Psoas muscle (tissue), 8 donors: Measurements from ENCODE around the gene PHACTR2. TPM values are rescaled to one million over a fixed set of nuclear protein-coding genes. Genes with fewer than 3 reads are reported as not detected.

Experiments
- ATAC-seq, 4 donors: fragments of 200-7000 bp; cut with Tn5 transposase; one replicate each; pipeline ENCODE4 v1.9.1; 2020; ENCODE audit warnings: moderate library complexity in 3 of 4, mild to moderate bottlenecking in 2 of 4
- DNase-seq, 2 donors: peaks; one replicate each; pipeline ENCODE4 v3.0.0-alpha.2; 2020
- H3K27ac ChIP-seq: fragments of 200-600 bp; one replicate; pipeline ENCODE4 v1.8.0; 2022
- H3K27me3 ChIP-seq, 3 donors: fragments of 200-600 bp in 1 of 3; one replicate each; pipeline versions ENCODE4 v1.6.1 to v1.8.0; 2013 to 2022; ENCODE audit warnings: low read length in 2 of 3, mild to moderate bottlenecking in 2 of 3, moderate library complexity in 1 of 3; ENCODE audit not compliant: insufficient read depth in 3 of 3
- H3K36me3 ChIP-seq, 2 donors: fragments of 200-600 bp in 1 of 2; one replicate each; pipeline versions ENCODE4 v1.6.1 to v1.8.0; 2013 to 2022; ENCODE audit warnings: low read depth in 1 of 2, mild to moderate bottlenecking in 1 of 2, moderate library complexity in 1 of 2; ENCODE audit not compliant: insufficient read depth in 1 of 2
- H3K4me1 ChIP-seq: fragments of 200-600 bp; one replicate; pipeline ENCODE4 v1.8.0; 2022
- H3K4me3 ChIP-seq: fragments of 200-600 bp; one replicate; pipeline ENCODE4 v1.8.0; 2022; ENCODE audit warnings: mild to moderate bottlenecking
- H3K9me3 ChIP-seq: fragments of 200-600 bp; one replicate; pipeline ENCODE4 v1.8.0; 2022
- WGBS, 3 donors: extraction: QIAGEN DNeasy Blood & Tissue Kit; methylation state at CpG; one replicate each; pipeline versions ENCODE4 v1.1.6 to v1.1.7; 2013; 5-methylcytosine and 5-hydroxymethylcytosine counted together
- intact Hi-C, 2 donors: fragments of 100-400 bp; cut with DNase I; formaldehyde crosslinking; loops; one replicate each; pipeline versions ENCODE4 v1.11.0 to v1.14.2; 2022
- polyA plus RNA-seq, 3 donors: library from polyadenylated mRNA; stranded (reverse); fragments of 200-250 nt; gene quantifications; one replicate each; pipeline ENCODE4 v1.2.3, GENCODE V29; 2013
- total RNA-seq, 4 donors: library from RNA; stranded (reverse); fragmentation: NEBNext Ultra II Directional in 2 of 4; extraction: Animal tissue kit (Norgen Biotek cat#: 25700) in 2 of 4; gene quantifications; one replicate each; pipeline versions ENCODE4 v1.2.1 to v1.2.4, GENCODE V29; 2021 to 2023
- TF ChIP-seq, protein P1 (sequence below): fragments of 200-600 bp; IDR thresholded peaks from one replicate; pipeline ENCODE4 v1.8.0; 2022; ENCODE audit warnings: antibody characterized with exemption
- donor health status: healthy with polysubstance abuse.
- donor health status: DM: no; HTN: no; CAD: no; lungs with moderate emphysema.
- donor health status: Bipolar disorder and iron deficiency.
- donor health status: healthy.
- donor health status: DM: yes; HTN: yes; CAD: no.
- donor health status: DM: no; HTN: no; CAD: no.
- donor health status: DM: no; HTN: no; CAD: no.
- donor health status: DM: yes; HTN: yes; CAD: no.

Gene PHACTR2
- total and polyA plus RNA-seq, 7 donors: 3.4 to 48.8 (median 30.0) TPM

DNA sequence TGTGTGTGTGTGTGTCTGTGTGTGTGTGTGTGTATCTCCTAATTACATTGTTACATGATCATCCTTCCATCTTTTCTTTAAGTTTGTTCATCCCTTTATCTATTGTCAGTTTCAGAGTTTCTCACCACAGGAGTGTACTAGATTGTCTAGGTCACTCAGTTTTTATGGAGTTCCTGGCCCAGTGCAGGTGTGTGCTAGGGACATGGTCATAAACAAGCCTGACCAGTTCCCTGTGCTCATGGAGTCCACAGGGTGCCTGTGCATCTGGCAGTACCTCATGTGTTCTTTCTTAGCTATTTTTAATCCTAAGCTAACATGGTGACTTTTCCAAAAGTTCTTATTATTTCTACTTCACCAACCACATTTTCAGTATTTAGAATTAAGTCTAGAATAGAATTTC lies 43.9 kb downstream of the PHACTR2 start:
- peaks cover 2 to 9% of the 10 kb centered on the region in 2 donors for H3K36me3 ChIP-seq
- intact Hi-C loops: no loop called here
- DNase-seq (no peak), ATAC-seq (no peak)
- TF ChIP-seq, protein P1, sequence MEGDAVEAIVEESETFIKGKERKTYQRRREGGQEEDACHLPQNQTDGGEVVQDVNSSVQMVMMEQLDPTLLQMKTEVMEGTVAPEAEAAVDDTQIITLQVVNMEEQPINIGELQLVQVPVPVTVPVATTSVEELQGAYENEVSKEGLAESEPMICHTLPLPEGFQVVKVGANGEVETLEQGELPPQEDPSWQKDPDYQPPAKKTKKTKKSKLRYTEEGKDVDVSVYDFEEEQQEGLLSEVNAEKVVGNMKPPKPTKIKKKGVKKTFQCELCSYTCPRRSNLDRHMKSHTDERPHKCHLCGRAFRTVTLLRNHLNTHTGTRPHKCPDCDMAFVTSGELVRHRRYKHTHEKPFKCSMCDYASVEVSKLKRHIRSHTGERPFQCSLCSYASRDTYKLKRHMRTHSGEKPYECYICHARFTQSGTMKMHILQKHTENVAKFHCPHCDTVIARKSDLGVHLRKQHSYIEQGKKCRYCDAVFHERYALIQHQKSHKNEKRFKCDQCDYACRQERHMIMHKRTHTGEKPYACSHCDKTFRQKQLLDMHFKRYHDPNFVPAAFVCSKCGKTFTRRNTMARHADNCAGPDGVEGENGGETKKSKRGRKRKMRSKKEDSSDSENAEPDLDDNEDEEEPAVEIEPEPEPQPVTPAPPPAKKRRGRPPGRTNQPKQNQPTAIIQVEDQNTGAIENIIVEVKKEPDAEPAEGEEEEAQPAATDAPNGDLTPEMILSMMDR: no peak
- H3K9me3 ChIP-seq: no peaks in the 10 kb centered on the region
- H3K4me3 ChIP-seq: no peak overlapping the region
- no peaks in the 10 kb centered on the region for H3K4me1 ChIP-seq
- no peaks in the 10 kb centered on the region for H3K27me3 ChIP-seq
- H3K27ac ChIP-seq: no peak overlapping the region

DNA sequence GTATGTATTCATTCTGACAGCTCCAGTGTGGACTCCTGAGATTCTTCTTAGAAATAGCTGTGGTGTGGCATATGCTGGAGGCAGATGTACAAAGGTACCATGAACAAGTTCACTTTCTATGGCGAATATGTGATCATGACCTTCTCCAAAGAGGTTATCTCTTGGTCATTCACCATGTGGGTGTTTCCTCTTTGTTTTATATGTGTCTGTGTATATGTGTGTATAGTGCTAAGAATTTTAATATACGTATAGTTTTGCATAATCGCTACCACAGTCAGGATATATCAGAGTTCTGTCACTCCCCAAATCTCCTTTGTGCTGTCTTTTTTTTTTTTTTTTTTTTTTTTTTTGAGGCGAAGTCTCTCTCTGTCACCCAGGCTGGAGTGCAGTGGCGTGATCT lies 47.1 kb downstream of the PHACTR2 start:
- Histone ChIP-seq H3K36me3 (peaks cover 2 to 9% of the 10 kb centered on the region in 2 donors), H3K4me3 (no peak overlapping the region), H3K9me3 (no peaks in the 10 kb centered on the region), H3K4me1 (no peaks in the 10 kb centered on the region), H3K27me3 (no peaks in the 10 kb centered on the region), H3K27ac (no peak overlapping the region)
- 95 to 100% (median 98%) methylated on average over 4 of the region's 5 CpGs for WGBS, 3 donors
- no peak for ATAC-seq
- no peak for DNase-seq
- TF ChIP-seq, protein P1: no peak
- intact Hi-C loops: no loop called here

- no peak overlapping the region for H3K27ac ChIP-seq
- H3K4me1 ChIP-seq: no peaks in the 10 kb centered on the region
- H3K27me3 ChIP-seq: no peaks in the 10 kb centered on the region
- ATAC-seq (no peak), DNase-seq (no peak)
- no peak overlapping the region for H3K4me3 ChIP-seq
- H3K9me3 ChIP-seq: no peaks in the 10 kb centered on the region
- H3K36me3 ChIP-seq: peaks cover 2 to 9% of the 10 kb centered on the region in 2 donors
- TF ChIP-seq, protein P1: no peak
- 74 to 84% (median 77%) methylated on average over 2 of the region's 2 CpGs for WGBS, 3 donors
- intact Hi-C loops: no loop called here
Measured at GRCh38 chr6:143726015-143726647, 48.4 kb downstream of the PHACTR2 start.

GRCh38 chr6:143727035-143727434 lies 49.3 kb downstream of the PHACTR2 start:
- TF ChIP-seq, protein P1: no peak
- intact Hi-C loops: no loop called here
- ATAC-seq (no peak), DNase-seq (no peak)
- H3K9me3 ChIP-seq: no peaks in the 10 kb centered on the region
- no peak overlapping the region for H3K27ac ChIP-seq
- WGBS, 3 donors: 91 to 100% (median 92%) methylated on average over 1 of the region's 1 CpG
- no peaks in the 10 kb centered on the region for H3K27me3 ChIP-seq
- peaks cover 2 to 9% of the 10 kb centered on the region in 2 donors for H3K36me3 ChIP-seq
- H3K4me1 ChIP-seq: no peaks in the 10 kb centered on the region
- H3K4me3 ChIP-seq: no peak overlapping the region

- H3K4me1 ChIP-seq: peaks cover 15% of the 10 kb centered on the region
Measured at GRCh38 chr6:143731789-143732188, 54.0 kb downstream of the PHACTR2 start.

More at GRCh38 chr6:143731789-143732188, 54.0 kb downstream of the PHACTR2 start:
- Histone ChIP-seq H3K4me3 (no peak overlapping the region), H3K27me3 (no peaks in the 10 kb centered on the region), H3K36me3 (no peaks in the 10 kb centered on the region), H3K9me3 (no peaks in the 10 kb centered on the region), H3K27ac (no peak overlapping the region)
- TF ChIP-seq, protein P1: no peak
- DNase-seq (no peak), ATAC-seq (no peak)
- intact Hi-C loops: loop anchor here in 1 of 2 donors (5.0 kb wide), 1 partner anchor 34 kb away; no protein-coding TSS in a partner anchor
- 93 to 100% (median 97%) methylated on average over 1 of the region's 1 CpG for WGBS, 3 donors
